Esophagus squamous epithelium (tissue), 4 donors: ENCODE measurements around the gene NRXN2.

Source experiments
- CTCF ChIP-seq, 6 experiments: fragments of 450-650 bp in 4 of 6; fragments of 200-600 bp in 2 of 6; sonication (generic) in 2 of 6; IDR thresholded peaks; one replicate each; pipeline ENCODE4 v1.5.1; 2016 to 2019; ENCODE audit warnings: antibody characterized with exemption in 6 of 6, mild to moderate bottlenecking in 4 of 6, moderate library complexity in 4 of 6
- POLR2A ChIP-seq, 4 donors: fragments of 450-650 bp; IDR thresholded peaks; one replicate each; pipeline ENCODE4 v1.6.1; 2017; ENCODE audit warnings: antibody characterized with exemption in 4 of 4, mild to moderate bottlenecking in 4 of 4, moderate library complexity in 3 of 4

- TF ChIP-seq POLR2A (IDR thresholded peaks at IDR 0.05) (no peak), CTCF (IDR thresholded peaks at IDR 0.05) (no peak)
Measured at GRCh38 chr11:64687643-64688533, 35.1 kb downstream of the NRXN2 start.
